A673 (cell line): ENCODE measurements around the gene MASP2. TPM values are rescaled to one million over a fixed set of nuclear protein-coding genes. Genes with fewer than 3 reads are reported as not detected.
A peak's percentile ranks its signal among the peaks of the same experiment; 100 is the strongest.
"Not testable (repeated sequence)": the region's sequence is repeated elsewhere in the genome, so short reads cannot be mapped to it uniquely, and the experiment has no call there.

Experiments used
- BruUV-seq: library from RNA; stranded (reverse); fragments of 400-500 nt; replicated peaks from 2 replicates; lab custom pipeline; 2021; lab: Mats Ljungman, UMichigan
- CTCF ChIA-PET: fragments of 300-600 bp; sonication (Branson Sonifier 250); formaldehyde crosslinking; loops from one replicate; lab custom pipeline; 2022; ENCODE audit warnings: antibody characterized with exemption; lab: Charles Lee
- POLR2A ChIA-PET: fragments of 300-600 bp; sonication (Branson Sonifier 250); formaldehyde crosslinking; loops from one replicate; lab custom pipeline; 2022; ENCODE audit warnings: antibody characterized with exemption; ENCODE audit not compliant: low non-redundant PET; lab: Charles Lee
- DNase-seq: peaks from one replicate; pipeline ENCODE4 v3.0.0-alpha.2; 2015; ENCODE audit warnings: low spot score
- H3K27ac ChIP-seq: fragments of 200-600 bp; sonication (generic); 2 replicates; pipeline ENCODE4 v1.5.1; 2016; ENCODE audit warnings: mixed run types, low read depth, mild to moderate bottlenecking, mixed read lengths, antibody characterized with exemption, low read length; ENCODE audit not compliant: poor library complexity, severe bottlenecking
- H3K27me3 ChIP-seq: fragments of 200-600 bp; sonication (generic); replicated peaks from 2 replicates; pipeline ENCODE4 v1.6.1; 2017; ENCODE audit warnings: mixed run types, low read depth, mild to moderate bottlenecking, mixed read lengths, antibody characterized with exemption, low read length; ENCODE audit not compliant: insufficient read depth, poor library complexity
- H3K36me3 ChIP-seq: fragments of 200-600 bp; sonication (generic); 2 replicates; pipeline ENCODE4 v1.6.1; 2016; ENCODE audit warnings: mixed run types, mild to moderate bottlenecking, mixed read lengths, antibody characterized with exemption, low read length; ENCODE audit not compliant: insufficient read depth, poor library complexity, severe bottlenecking
- H3K4me1 ChIP-seq: fragments of 200-600 bp; sonication (generic); 2 replicates; pipeline ENCODE4 v1.6.1; 2017; ENCODE audit warnings: mixed run types, mild to moderate bottlenecking, mixed read lengths, antibody characterized with exemption, low read length; ENCODE audit not compliant: insufficient read depth, poor library complexity, severe bottlenecking
- H3K4me3 ChIP-seq: fragments of 200-600 bp; sonication (generic); 2 replicates; pipeline ENCODE4 v1.5.1; 2016; ENCODE audit warnings: low read depth, mixed run types, mild to moderate bottlenecking, mixed read lengths, low read length; ENCODE audit not compliant: poor library complexity, severe bottlenecking
- H3K9me3 ChIP-seq: fragments of 200-600 bp; sonication (generic); 2 replicates; pipeline ENCODE4 v1.6.1; 2016; ENCODE audit warnings: mixed run types, low read depth, mild to moderate bottlenecking, mixed read lengths, antibody characterized with exemption, low read length; ENCODE audit not compliant: poor library complexity, severe bottlenecking
- EZH2 ChIP-seq: fragments of 200-600 bp; sonication (generic); IDR thresholded peaks from 2 replicates; pipeline ENCODE4 v1.6.1; 2017; ENCODE audit warnings: borderline replicate concordance, low read depth, mild to moderate bottlenecking, mixed read lengths, antibody characterized with exemption, low read length; ENCODE audit not compliant: poor library complexity, severe bottlenecking
- intact Hi-C: fragments of 100-400 bp; cut with micrococcal nuclease; formaldehyde crosslinking; loops from one replicate; pipeline ENCODE4 v1.10.0; 2022; ENCODE audit not compliant: unreplicated experiment
- total RNA-seq: library from RNA; stranded (reverse); gene quantifications from 2 replicates; pipeline ENCODE4 v1.2.3, GENCODE V29; 2021
- TF ChIP-seq, protein P1 (sequence below): fragments of 300-800, 200-600 bp; sonication (generic); conservative IDR thresholded peaks from 2 replicates; pipeline ENCODE4 v1.5.1; 2017; ENCODE audit warnings: low read depth, mild to moderate bottlenecking, antibody characterized with exemption, low read length, moderate library complexity, mixed read lengths

Gene MASP2
- total RNA-seq, 1 experiment from 2014 or later, result 0.69 TPM

DNA sequence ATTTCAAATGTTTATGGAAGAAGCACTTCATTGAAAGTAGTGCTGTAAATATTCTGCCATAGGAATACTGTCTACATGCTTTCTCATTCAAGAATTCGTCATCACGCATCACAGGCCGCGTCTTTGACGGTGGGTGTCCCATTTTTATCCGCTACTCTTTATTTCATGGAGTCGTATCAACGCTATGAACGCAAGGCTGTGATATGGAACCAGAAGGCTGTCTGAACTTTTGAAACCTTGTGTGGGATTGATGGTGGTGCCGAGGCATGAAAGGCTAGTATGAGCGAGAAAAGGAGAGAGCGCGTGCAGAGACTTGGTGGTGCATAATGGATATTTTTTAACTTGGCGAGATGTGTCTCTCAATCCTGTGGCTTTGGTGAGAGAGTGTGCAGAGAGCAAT lies 23.8 kb downstream of the MASP2 start:
- BruUV-seq, result no TSS peak
- intact Hi-C loops, result no loop called here
- Histone ChIP-seq H3K4me1 (peaks cover 7% of the 10 kb centered on the region), H3K27ac (no peak overlapping the region), H3K36me3 (peaks cover 88% of the 10 kb centered on the region), H3K4me3 (no peak overlapping the region), H3K27me3 (no peaks in the 10 kb centered on the region), H3K9me3 (no peaks in the 10 kb centered on the region)
- POLR2A ChIA-PET, result no interaction called here
- no peak for DNase-seq
- CTCF ChIA-PET, result no interaction called here
- TF ChIP-seq, protein P1, sequence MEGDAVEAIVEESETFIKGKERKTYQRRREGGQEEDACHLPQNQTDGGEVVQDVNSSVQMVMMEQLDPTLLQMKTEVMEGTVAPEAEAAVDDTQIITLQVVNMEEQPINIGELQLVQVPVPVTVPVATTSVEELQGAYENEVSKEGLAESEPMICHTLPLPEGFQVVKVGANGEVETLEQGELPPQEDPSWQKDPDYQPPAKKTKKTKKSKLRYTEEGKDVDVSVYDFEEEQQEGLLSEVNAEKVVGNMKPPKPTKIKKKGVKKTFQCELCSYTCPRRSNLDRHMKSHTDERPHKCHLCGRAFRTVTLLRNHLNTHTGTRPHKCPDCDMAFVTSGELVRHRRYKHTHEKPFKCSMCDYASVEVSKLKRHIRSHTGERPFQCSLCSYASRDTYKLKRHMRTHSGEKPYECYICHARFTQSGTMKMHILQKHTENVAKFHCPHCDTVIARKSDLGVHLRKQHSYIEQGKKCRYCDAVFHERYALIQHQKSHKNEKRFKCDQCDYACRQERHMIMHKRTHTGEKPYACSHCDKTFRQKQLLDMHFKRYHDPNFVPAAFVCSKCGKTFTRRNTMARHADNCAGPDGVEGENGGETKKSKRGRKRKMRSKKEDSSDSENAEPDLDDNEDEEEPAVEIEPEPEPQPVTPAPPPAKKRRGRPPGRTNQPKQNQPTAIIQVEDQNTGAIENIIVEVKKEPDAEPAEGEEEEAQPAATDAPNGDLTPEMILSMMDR, result no peak
- no peak for TF ChIP-seq EZH2

- ChIA-PET CTCF (no interaction called here), POLR2A (no interaction called here)
- H3K4me3 ChIP-seq, result no peak overlapping the region
- H3K27ac ChIP-seq, result no peak overlapping the region
- BruUV-seq, result no TSS peak
- peaks cover 91% of the 10 kb centered on the region for H3K36me3 ChIP-seq
- TF ChIP-seq, protein P1, result no peak
- TF ChIP-seq EZH2, result no peak
- intact Hi-C loops, result no loop called here
- no peak for DNase-seq
- H3K27me3 ChIP-seq, result no peaks in the 10 kb centered on the region
- no peaks in the 10 kb centered on the region for H3K9me3 ChIP-seq
- H3K4me1 ChIP-seq, result peaks cover 8% of the 10 kb centered on the region
These were observed 27.1 kb downstream of the MASP2 start for GRCh38 chr1:11019971-11020370.

DNA sequence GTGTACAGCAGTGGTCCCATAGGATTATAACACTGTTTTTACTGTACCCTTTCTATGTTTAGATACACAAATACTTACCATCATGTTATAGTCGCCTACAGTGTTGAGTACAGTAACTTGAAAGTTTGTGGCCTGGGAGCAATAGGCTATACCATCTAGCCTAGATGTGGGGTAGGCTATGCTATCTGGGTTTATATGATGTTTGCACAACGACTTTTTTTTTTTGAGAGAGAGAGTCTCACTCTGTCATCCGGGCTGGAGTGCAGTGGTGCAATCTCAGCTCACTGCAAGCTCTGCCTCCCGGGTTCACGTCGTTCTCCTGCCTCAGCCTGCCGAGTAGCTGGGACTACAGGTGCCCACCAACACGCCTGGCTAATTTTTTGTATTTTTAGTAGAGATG lies 27.7 kb downstream of the MASP2 start:
- Histone ChIP-seq H3K4me1 (peaks cover 11% of the 10 kb centered on the region), H3K36me3 (peaks cover 91% of the 10 kb centered on the region)
- DNase-seq, H3K9me3 ChIP-seq, intact Hi-C loops, H3K27ac ChIP-seq, POLR2A ChIA-PET, H3K27me3 ChIP-seq, BruUV-seq, H3K4me3 ChIP-seq, CTCF ChIA-PET: not testable (repeated sequence)

DNA sequence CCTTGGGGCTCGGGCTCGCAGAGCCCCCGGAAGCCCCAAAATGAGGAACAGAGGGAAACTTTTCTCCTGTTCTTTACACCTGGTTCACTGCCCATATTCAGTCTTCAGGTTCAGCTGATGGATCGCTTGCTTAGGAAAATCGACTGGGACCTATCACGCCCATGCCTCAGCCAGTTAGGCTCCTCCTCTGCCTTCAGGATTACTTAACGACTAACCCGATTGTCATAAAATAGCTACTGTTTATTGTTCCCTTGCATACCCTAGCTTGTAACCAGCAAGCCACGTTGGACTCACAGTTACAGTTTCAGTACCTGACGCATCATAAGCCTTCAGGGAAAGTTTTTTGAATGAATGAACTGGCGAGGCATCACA lies 33.9 kb downstream of the MASP2 start:
- intact Hi-C loops, result no loop called here
- TF ChIP-seq, protein P1, result no peak
- TF ChIP-seq EZH2, result no peak
- no peaks in the 10 kb centered on the region for H3K9me3 ChIP-seq
- H3K36me3 ChIP-seq, result peaks cover 44% of the 10 kb centered on the region
- peak overlapping the region; percentile 100 for H3K27ac ChIP-seq
- ChIA-PET CTCF (no interaction called here), POLR2A (no interaction called here)
- no peak for DNase-seq
- peak overlapping the region; percentile 94 for H3K4me3 ChIP-seq
- peaks cover 15% of the 10 kb centered on the region for H3K4me1 ChIP-seq
- BruUV-seq, result no TSS peak
- H3K27me3 ChIP-seq, result no peaks in the 10 kb centered on the region
